ELR (cell line): ENCODE results near the gene SLAMF6.
"Not testable (repeated sequence)": the region's sequence is repeated elsewhere in the genome, so short reads cannot be mapped to it uniquely, and the experiment has no call there.

ENCODE experiments used
- DNase-seq: peaks from one replicate; pipeline ENCODE4 v3.0.0-alpha.2; 2015; ENCODE audit warnings: low read depth

SLAMF6 gene

GRCh38 chr1:160522622-160523345 lies at the start of gene SLAMF6:
SLAMF6 (minus strand) TSS chr1:160523255; CDS start chr1:160523192, 63 bp downstream.
- DNase-seq: no peak

DNA sequence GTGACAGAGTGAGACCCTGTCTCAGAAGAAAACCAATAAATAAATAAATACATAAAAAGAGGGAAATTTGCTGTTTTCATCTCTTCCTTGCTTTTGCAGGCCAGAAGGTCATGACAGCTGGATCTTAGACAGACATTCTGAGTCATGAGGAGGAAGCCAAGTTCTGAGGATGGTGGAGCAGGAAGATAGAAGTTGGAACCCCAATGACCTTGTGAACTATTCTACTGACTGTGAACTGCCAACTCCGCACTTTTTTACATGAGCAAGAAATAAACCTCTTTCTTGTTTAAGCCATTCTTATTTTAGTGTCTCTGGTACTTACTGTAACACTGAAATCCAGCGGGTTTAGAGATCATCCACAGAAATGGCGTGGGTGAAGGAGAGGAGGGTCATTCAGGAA lies 47.8 kb upstream of the SLAMF6 start:
- DNase-seq: no peak

- no peak for DNase-seq
Observed at GRCh38 chr1:160569806-160570205, 46.8 kb upstream of the SLAMF6 start.

DNA sequence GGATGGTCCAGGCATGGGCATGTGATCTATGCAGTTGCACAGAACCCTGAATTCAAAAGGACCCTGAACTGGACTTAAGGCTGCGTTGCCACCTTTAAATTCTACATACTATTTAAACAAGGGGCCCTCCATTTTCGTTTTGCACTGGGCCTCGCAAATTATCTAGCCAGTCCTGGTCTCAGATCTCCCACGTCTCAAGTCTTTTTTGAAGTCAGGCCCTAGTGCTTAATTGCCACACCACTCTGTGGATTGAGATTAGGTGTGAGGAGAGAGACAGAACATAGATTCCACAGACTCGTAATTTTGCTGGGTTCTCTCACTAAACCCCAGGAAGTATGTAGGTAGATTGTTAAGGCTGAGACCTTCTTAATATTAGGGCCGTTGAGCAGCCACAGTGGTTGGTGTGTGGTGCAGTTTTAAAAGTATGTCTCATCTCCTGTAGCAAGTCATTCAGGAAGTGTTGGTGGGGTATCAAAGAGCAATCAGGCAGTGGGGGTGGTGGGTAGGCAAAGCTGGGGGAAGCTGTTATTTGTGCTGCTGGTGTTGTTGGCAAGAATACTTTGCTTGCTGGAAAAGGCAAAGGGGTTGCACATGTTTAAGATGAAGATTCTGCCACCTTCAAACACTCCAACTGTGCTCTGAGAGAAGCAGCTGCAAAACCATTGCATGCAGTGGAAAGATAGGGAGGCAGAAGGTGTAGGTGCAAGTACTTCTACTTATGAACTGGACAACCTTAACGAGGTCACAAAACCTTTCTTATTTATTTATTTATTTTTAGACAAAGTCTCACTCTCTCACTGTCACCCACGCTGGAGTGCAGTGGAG lies 45.0 kb upstream of the SLAMF6 start:
- no peak for DNase-seq

GRCh38 chr1:160567341-160567740 lies 44.3 kb upstream of the SLAMF6 start:
- DNase-seq: no peak

DNA sequence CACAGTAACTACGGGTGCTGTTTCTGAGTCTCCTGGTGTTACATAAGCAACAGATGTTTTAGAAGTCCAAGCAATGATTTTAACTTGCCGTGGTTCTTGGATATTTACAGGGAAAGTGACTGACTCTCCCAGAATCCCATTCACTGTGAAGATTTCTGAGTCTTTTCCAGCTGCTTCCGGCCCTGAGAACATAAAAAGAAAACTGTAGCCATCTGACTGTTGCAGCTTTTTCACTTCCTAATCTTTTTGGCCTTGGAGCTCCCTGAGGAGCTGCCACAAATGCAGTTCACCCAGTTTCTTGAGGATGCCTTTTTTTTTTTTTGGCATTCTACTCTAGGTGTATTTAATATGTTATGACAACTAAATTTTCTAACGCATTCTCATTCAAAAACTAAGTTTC lies 42.5 kb upstream of the SLAMF6 start:
- no peak for DNase-seq

DNA sequence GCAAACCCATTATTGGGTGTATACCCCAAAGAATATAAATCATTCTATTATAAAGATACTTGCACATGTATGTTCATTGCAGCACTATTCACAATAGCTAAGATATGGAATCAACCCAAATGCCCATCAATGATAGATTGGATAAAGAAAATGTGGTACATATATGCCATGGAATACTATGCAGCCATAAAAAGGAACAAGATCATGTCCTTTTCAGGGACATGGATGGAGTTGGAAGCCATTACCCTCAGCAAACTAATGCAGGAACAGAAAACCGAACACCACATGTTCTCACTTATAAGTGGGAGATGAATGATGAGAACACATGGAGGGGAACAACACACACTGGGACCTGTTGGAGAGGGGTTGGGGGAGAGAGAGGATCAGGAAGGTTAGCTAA lies 40.2 kb upstream of the SLAMF6 start:
- not testable (repeated sequence) for DNase-seq

GRCh38 chr1:160562745-160563144 lies 39.7 kb upstream of the SLAMF6 start:
- DNase-seq: not testable (repeated sequence)

GRCh38 chr1:160560806-160561205 lies 37.8 kb upstream of the SLAMF6 start:
- no peak for DNase-seq

GRCh38 chr1:160560045-160560705 lies 37.1 kb upstream of the SLAMF6 start:
- no peak for DNase-seq

GRCh38 chr1:160559437-160559836 lies 36.4 kb upstream of the SLAMF6 start:
- DNase-seq: not testable (repeated sequence)

DNA sequence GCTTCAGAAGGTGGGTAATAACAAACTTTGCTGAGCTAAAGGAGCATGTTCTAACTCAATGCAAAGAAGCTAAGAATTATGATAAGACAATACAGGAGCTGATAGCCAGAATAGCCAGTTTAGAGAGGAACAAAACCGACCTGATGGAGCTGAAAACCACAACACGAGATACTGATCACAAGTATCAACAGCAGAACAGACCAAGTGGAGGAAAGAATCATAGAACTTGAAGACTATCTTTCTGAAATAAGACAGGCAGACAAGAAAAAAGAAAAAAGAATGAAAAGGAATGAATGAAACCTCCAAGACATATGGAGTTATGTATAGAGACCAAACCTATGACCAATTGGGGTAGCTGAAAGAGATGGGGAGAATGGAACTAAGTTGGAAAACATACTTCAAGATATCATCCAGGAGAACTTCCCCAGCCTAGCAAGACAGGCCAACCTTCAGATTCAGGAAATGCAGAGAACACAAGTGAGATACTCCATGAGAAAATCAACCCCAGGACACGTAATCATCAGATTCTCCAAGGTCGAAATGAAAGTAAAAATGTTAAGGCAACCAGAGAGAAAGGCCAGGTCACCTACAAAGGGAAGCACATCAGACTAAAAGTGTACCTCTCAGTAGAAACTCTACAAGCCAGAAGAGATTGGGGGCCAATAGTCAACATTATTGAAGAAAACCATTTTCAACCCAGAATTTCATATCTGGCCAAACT lies 35.8 kb upstream of the SLAMF6 start:
- no peak for DNase-seq

- DNase-seq: no peak
Observed at GRCh38 chr1:160553778-160554177, 30.7 kb upstream of the SLAMF6 start.

DNA sequence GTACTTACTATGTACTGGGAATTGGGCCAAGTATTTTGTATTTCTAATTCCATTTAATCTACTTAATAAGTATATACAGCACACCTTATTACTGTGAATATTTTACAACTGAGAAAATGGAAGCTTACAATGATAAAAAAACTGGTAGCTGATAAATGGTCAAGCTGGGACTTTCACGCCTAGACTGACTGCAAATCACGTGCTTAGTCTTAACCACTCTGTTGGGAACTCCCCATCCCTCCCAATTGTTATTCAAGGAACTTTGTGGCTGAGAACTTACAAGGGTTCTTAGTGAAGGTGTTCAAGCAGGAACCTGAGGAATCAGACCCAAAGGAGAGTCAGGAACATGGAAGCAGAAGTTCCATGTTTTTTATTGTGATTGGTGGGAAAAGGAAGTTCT lies 29.4 kb upstream of the SLAMF6 start:
- DNase-seq: no peak

DNA sequence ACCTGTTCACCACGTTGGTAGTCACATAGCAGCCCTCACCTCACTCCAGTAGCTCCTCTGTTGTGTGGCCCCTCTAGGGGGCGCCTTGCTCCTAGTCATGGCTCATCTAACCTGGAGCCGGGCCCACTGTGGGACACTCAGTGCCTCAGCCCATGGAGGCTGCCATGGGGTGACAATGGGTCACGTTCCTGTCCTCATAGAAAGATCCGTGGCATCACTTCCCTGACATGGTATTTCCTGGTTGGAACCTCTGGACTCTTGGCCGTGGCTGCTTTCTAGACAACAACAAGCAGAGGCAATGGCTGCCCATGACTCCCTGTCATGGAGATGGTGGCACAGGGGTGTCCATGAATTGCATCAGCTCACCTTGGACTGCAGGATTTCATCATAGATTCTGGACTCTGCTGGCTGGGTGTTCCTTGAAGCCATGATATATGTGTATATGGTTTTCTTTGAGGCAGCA lies 27.5 kb upstream of the SLAMF6 start:
- DNase-seq: peak; percentile 3

- DNase-seq: no peak
Observed at GRCh38 chr1:160549665-160550006, 26.6 kb upstream of the SLAMF6 start.

DNA sequence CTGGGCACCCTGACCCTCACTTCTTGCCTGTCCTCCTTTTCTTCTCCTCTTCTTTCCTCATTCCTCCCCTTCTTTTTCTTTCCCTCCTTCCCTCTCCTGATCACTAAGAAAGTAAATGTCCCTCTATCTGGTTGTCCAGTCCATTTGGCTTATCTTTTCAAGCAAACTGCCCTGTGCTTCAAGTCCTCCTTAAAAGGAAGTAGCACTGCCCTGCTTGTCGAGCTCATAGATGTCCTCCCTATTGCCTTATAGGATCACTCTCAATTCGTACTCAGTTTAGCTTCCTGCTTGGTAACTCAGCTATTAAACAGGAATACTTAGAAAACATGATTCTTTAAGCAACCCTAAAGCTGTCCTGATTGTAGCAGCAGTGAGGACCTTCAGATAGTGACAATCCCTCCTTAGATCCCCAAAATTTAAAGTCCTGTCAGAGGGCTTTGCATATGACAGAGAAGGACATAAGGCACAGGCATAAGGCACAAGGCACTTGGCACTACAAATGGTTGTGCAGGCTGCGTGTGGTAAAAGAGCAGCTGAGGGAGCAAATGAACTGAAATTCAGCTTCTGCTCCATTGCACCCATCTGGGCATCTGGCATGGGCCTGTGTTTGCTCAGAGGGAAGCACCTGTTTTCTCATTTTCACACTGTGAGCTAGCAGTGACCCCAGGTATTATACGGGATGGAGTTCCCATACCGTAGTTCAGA lies 26.1 kb upstream of the SLAMF6 start:
- no peak for DNase-seq

DNA sequence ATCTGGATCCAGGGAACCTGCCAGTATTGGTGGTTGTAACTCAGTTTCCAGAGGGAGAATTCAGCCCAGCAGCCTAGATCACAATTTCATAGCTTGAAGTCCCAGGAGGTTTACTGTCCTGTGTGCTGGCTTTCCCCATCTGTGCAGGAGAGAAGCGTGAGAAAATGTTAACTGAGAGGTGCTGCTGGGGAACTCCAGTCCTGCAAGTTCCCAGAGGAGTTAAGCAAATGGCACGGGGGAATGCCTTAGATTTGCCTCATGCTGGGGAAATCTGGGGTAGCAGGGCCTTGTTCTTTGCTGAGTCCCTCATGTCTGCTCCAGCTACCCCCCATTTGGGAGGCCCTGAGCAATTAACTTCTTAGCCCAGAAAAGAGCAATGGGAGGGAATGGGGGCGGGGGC lies 25.1 kb upstream of the SLAMF6 start:
- DNase-seq: no peak

GRCh38 chr1:160547422-160547821 lies 24.4 kb upstream of the SLAMF6 start:
- DNase-seq: no peak

GRCh38 chr1:160546942-160547341 lies 23.9 kb upstream of the SLAMF6 start:
- DNase-seq: no peak

GRCh38 chr1:160544647-160545046 lies 21.6 kb upstream of the SLAMF6 start:
- peak; percentile 37 for DNase-seq
